Lower lobe of right lung (tissue), 2 donors: Measurements from ENCODE around the gene PLA2G2C. TPM values are rescaled to one million over a fixed set of nuclear protein-coding genes. Genes with fewer than 3 reads are reported as not detected.

ENCODE experiments used
- ATAC-seq, 2 donors: fragments of 200-7000 bp; cut with Tn5 transposase; one replicate each; pipeline ENCODE4 v1.9.1; 2020 to 2022; ENCODE audit warnings: mild to moderate bottlenecking in 2 of 2, moderate library complexity in 2 of 2
- DNase-seq: peaks from one replicate; pipeline ENCODE4 v3.0.0-alpha.2; 2020
- H3K27ac ChIP-seq: fragments of 200-600 bp; one replicate; pipeline ENCODE4 v1.8.0; 2022
- H3K27me3 ChIP-seq: fragments of 200-600 bp; one replicate; pipeline ENCODE4 v1.8.0; 2022; ENCODE audit warnings: low read depth
- H3K36me3 ChIP-seq: fragments of 200-600 bp; one replicate; pipeline ENCODE4 v1.8.0; 2022; ENCODE audit warnings: mild to moderate bottlenecking
- H3K4me1 ChIP-seq: fragments of 200-600 bp; one replicate; pipeline ENCODE4 v1.8.0; 2022
- H3K4me3 ChIP-seq: fragments of 200-600 bp; one replicate; pipeline ENCODE4 v1.8.0; 2022; ENCODE audit warnings: mild to moderate bottlenecking
- H3K9me3 ChIP-seq: fragments of 200-600 bp; one replicate; pipeline ENCODE4 v1.8.0; 2022
- intact Hi-C: fragments of 100-400 bp; cut with DNase I; formaldehyde crosslinking; loops from one replicate; pipeline ENCODE4 v1.11.0; 2022
- total RNA-seq: library from RNA; stranded (reverse); fragmentation: NEBNext Ultra II Directional; extraction: Animal tissue kit (Norgen Biotek cat#: 25700); gene quantifications from one replicate; pipeline ENCODE4 v1.2.1, GENCODE V29; 2021
- TF ChIP-seq, protein P1 (sequence below): fragments of 200-600 bp; IDR thresholded peaks from one replicate; pipeline ENCODE4 v1.8.0; 2022; ENCODE audit warnings: antibody characterized with exemption, mild to moderate bottlenecking
- donor health status: DM: no; HTN: yes; CAD: no; lungs with severe emphysema.

The PLA2G2C gene
- total RNA-seq, 1 donor from 2014 or later: not detected

DNA sequence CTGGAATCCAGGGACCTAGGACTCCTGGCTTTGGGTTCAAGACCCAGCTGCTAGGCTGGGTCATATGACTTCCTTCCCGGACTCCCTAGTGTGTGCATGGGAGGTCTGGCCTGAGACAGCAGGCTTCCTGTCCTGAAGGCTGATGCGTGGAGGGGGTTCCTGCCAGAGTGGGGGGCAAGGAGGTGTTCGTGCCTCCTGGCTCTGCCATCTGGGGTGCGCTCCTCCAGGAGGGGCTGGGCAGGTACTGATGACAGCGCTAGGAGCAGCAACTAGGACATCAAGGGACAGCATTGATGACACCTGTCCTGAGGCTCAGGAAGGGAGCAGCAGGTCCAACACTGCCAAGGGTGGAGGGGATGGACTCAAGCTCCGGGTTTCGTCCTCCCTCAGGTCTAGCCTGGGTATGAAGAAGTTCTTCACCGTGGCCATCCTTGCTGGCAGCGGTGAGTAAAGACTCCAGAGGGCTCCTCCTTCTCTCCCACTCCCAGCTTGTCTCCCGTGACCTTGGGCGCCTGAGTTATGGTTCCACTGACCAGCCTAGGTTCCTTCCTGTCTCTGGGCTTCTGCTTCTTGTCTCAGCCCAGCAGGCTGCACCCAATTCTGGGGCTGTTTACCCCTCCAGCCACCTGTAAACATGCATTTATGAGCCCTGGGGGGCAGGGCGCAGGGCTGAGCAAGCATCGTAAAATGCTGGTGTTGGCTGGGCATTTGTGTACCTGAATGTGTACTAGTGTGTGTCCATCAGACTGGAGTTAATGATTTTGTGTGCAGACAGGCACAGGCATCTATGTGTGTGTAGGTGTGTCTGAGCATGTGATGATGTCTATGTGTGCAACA, 46.3 kb downstream of the PLA2G2C start:
- TF ChIP-seq, protein P1, sequence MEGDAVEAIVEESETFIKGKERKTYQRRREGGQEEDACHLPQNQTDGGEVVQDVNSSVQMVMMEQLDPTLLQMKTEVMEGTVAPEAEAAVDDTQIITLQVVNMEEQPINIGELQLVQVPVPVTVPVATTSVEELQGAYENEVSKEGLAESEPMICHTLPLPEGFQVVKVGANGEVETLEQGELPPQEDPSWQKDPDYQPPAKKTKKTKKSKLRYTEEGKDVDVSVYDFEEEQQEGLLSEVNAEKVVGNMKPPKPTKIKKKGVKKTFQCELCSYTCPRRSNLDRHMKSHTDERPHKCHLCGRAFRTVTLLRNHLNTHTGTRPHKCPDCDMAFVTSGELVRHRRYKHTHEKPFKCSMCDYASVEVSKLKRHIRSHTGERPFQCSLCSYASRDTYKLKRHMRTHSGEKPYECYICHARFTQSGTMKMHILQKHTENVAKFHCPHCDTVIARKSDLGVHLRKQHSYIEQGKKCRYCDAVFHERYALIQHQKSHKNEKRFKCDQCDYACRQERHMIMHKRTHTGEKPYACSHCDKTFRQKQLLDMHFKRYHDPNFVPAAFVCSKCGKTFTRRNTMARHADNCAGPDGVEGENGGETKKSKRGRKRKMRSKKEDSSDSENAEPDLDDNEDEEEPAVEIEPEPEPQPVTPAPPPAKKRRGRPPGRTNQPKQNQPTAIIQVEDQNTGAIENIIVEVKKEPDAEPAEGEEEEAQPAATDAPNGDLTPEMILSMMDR: no peak
- Histone ChIP-seq H3K4me1 (no peaks in the 10 kb centered on the region), H3K36me3 (no peaks in the 10 kb centered on the region), H3K9me3 (no peaks in the 10 kb centered on the region), H3K27me3 (no peaks in the 10 kb centered on the region), H3K4me3 (no peak overlapping the region), H3K27ac (no peak overlapping the region)
- intact Hi-C loops: no loop called here
- ATAC-seq (no peak), DNase-seq (peak; percentile 18)

DNA sequence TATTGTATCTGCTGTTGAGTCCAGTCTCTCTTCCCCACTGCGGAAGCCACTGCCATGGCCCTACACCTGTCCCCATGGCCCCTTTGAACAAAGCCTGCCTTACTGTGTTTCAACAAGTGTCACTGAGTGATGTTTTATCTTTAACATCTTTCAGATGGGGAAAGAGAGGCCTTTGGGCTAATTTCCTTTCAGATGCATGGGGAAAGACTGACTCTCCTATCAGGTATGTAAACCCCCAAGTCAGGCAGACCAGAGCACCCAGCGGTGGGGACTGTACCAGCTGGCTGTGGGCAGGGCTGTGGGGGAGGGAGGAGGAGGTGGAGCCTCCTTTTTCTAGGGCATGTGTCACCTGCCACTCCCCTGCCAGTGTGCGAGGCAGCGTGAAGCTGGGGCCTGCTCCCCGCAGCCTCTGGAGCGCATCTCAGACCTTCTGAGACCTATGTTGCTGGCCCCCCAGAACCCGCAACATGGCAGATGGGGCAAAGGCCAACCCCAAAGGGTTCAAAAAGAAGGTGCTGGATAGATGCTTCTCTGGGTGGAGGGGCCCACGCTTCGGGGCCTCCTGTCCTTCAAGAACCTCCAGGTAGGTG, 47.3 kb downstream of the PLA2G2C start, which contains the start of gene PLA2G2F:
TSS of gene PLA2G2F (plus strand) at position 363 of the 590 bp plus-strand sequence. CDS start at position 468, 105 bp downstream.
- intact Hi-C loops: no loop called here

DNA sequence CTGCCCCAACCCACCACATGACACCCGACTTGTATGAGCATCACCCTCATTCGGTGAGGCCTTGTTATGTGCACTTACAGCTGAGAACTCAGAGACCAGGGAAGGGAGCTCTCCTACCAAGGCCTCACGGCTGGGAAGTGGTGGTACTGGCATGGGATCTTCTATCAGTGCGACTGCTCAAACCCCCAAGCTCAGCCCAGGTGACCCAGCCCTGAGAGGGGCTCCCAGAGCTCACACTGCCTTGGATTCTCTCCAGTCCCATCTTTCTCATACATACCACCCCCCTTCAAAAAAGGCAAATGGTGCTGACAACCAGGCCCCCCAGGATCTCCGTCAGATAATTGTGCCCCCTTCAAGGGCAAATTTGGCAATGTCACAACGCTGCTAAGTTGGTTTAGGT, 48.0 kb downstream of the PLA2G2C start:
- no peaks in the 10 kb centered on the region for H3K4me1 ChIP-seq
- ATAC-seq (no peak), DNase-seq (peak; percentile 16)
- H3K4me3 ChIP-seq: no peak overlapping the region
- TF ChIP-seq, protein P1: no peak
- no peaks in the 10 kb centered on the region for H3K36me3 ChIP-seq
- H3K9me3 ChIP-seq: no peaks in the 10 kb centered on the region
- H3K27ac ChIP-seq: no peak overlapping the region
- intact Hi-C loops: no loop called here
- no peaks in the 10 kb centered on the region for H3K27me3 ChIP-seq

More for the DNA sequence above, 47.3 kb downstream of the PLA2G2C start, which contains the start of gene PLA2G2F:
- TF ChIP-seq, protein P1: no peak
- no peaks in the 10 kb centered on the region for H3K36me3 ChIP-seq
- no peak within 1 kb of the TSS for H3K27ac ChIP-seq
- no peaks in the 10 kb centered on the region for H3K9me3 ChIP-seq
- ATAC-seq (no peak), DNase-seq (peak; percentile 22)
- H3K27me3 ChIP-seq: no peaks in the 10 kb centered on the region
- no peaks in the 10 kb centered on the region for H3K4me1 ChIP-seq
- H3K4me3 ChIP-seq: no peak within 1 kb of the TSS

DNA sequence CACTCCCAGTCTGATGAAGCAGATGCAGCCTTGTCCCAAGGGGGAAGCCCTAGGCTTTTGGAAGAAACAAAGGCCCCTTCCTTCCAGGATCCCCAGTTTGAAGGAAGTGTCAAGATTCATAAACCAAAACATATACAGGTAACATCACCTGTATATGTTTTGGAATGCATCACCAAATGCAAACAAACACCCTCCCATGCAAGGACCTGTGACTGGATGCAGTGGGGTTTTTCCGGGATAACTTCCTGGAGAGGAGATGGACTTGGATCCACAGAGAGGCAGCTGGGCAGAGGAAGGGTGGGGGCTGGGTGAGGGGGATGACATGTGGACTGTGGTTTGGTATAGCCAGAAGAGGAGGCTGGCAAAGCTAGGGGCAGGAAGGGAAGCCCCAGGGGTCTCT, 48.7 kb downstream of the PLA2G2C start:
- TF ChIP-seq, protein P1: no peak
- H3K27ac ChIP-seq: no peak overlapping the region
- no peak for ATAC-seq

DNA sequence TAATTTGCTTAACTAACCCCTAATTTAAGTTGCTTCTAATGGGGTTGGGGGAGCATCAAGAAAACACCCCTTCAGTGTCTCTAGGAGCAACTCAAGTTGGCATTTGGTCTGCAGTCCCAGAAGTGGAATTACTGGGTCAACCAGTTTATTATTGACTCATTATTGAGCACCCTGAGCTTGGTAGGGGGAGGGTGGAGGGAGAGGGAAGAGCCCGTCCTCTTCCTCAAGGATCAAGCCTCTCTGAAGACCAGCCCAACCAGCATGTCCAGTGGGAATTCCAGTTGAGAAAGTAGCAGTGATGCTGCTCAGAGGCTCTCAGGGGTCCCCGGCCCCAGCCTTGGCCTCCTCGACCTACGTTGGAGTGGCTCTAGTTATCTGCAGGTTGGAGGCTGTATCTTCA, 49.3 kb downstream of the PLA2G2C start:
- ATAC-seq (peak; percentile 48 to 68), DNase-seq (peak; percentile 37)
- Histone ChIP-seq H3K9me3 (no peaks in the 10 kb centered on the region), H3K27me3 (no peaks in the 10 kb centered on the region), H3K4me3 (no peak overlapping the region), H3K27ac (no peak overlapping the region), H3K4me1 (no peaks in the 10 kb centered on the region), H3K36me3 (no peaks in the 10 kb centered on the region)
- intact Hi-C loops: no loop called here
- TF ChIP-seq, protein P1: no peak

More for the DNA sequence above, 48.7 kb downstream of the PLA2G2C start:
- Histone ChIP-seq H3K4me3 (no peak overlapping the region), H3K4me1 (no peaks in the 10 kb centered on the region), H3K9me3 (no peaks in the 10 kb centered on the region), H3K27me3 (no peaks in the 10 kb centered on the region), H3K36me3 (no peaks in the 10 kb centered on the region)
- DNase-seq: peak; percentile 1
- intact Hi-C loops: no loop called here
